ENCODE data around the gene CRYZ.
"Not testable (repeated sequence)": the region's sequence is repeated elsewhere in the genome, so short reads cannot be mapped to it uniquely, and the experiment has no call there.

Gene CRYZ

DNA sequence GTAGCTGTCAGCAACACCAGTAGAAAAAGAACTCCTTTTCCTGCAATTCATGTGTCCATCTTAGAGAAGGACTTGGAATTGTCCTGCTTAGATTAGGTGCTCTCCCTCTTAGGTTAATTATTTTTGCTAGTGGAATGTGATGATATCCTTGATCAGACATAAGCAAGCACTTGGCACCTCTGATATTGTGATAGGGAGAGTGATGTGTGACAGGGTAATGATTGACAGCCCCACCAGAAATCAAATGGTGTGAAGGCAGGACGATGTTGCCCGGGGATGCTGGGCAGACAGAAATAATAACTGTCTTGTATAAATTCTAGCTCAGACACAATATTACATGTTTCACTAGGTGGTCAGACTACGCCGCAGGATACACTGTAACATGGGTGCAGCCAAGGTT, 4.5 kb upstream of the CRYZ start:
- no peak for DNase-seq (ENCODE audit: extremely low read depth, low read depth)

DNA sequence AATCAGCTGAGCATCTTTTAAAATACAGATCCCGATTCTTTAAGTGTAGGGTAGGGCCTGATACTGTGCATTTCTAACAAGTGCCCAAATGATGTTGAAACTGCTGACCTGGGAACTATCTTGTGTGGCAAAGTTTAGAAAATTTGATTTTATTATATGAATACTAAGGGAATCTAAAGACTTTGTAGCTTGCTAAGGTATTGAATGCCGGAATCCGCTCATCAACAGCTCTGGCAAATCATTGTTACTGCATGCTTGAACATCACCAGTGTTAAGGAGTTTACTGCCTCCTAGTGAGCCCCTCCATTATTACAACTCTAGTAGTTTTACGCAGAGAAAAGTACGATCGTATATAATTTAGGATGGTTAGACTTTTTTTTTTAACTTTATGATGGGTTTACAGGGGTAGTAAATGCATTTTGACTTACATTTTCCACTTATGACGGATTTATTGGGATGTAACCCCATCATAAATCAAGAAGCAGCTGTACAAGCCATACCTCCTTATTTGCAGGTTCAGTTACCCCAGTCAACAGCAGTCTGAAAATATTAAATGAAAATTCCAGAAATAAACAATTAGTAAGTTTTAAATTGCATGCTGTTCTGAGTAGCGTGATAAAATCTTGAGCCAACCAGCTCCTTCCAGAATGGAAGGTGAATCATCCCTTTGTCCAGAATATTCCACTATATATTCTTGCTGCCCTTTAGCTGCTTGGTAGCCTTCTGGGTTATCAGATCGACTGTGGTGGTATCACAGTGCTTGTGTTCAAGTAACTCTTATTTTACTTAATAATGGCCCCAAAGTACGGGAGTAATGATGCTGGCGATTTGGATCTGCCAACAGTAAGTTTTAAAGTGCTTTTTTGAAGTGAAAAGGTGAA, 994 bp upstream of the CRYZ start:
- no peak for DNase-seq (ENCODE audit: extremely low read depth, low read depth)
- TF ChIP-seq, protein P1, sequence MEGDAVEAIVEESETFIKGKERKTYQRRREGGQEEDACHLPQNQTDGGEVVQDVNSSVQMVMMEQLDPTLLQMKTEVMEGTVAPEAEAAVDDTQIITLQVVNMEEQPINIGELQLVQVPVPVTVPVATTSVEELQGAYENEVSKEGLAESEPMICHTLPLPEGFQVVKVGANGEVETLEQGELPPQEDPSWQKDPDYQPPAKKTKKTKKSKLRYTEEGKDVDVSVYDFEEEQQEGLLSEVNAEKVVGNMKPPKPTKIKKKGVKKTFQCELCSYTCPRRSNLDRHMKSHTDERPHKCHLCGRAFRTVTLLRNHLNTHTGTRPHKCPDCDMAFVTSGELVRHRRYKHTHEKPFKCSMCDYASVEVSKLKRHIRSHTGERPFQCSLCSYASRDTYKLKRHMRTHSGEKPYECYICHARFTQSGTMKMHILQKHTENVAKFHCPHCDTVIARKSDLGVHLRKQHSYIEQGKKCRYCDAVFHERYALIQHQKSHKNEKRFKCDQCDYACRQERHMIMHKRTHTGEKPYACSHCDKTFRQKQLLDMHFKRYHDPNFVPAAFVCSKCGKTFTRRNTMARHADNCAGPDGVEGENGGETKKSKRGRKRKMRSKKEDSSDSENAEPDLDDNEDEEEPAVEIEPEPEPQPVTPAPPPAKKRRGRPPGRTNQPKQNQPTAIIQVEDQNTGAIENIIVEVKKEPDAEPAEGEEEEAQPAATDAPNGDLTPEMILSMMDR (IDR thresholded peaks at IDR 0.05; ENCODE audit: low read depth, low read length), result peak; percentile 73

More for the DNA sequence above, 4.5 kb upstream of the CRYZ start:
- TF ChIP-seq, protein P1 (IDR thresholded peaks at IDR 0.05; ENCODE audit: low read depth, low read length), result no peak

DNA sequence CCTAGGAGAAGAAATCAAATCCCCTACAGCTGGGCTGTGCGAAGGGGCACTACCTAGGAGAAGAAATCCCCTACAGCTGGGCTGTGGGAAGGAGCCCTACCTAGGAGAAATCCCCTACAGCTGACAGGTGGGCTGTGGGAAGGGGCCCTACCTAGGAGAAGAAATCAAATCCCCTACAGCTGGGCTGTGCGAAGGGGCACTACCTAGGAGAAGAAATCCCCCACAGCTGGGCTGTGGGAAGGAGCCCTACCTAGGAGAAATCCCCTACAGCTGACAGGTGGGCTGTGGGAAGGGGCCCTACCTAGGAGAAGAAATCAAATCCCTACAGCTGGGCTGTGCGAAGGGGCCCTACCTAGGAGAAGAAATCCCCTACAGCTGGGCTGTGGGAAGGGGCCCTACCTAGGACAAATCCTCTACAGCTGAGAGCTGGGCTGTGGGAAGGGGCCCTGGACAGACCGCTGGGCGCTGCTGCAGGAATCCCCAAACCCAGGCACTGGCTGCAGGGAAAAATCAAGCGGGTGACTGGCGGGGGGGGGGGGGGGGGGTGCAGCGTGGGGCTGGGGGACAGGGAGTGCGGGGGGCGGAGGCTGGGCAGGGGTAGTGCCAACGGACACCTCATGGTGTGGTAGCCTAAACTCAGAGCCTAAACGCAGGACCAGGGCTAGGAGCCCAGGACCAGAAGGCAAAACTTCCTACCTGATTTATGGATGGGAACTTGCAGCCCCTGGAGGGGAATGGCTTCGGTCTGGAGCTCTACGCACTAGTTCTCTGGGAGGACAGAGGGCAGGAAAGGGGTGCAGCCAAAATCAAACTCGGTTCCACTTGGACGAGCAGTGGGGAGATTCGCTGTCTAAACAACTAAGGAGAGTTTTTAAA, 541 bp downstream of the CRYZ start:
- DNase-seq (ENCODE audit: extremely low read depth, low read depth), result not testable (repeated sequence)

DNA sequence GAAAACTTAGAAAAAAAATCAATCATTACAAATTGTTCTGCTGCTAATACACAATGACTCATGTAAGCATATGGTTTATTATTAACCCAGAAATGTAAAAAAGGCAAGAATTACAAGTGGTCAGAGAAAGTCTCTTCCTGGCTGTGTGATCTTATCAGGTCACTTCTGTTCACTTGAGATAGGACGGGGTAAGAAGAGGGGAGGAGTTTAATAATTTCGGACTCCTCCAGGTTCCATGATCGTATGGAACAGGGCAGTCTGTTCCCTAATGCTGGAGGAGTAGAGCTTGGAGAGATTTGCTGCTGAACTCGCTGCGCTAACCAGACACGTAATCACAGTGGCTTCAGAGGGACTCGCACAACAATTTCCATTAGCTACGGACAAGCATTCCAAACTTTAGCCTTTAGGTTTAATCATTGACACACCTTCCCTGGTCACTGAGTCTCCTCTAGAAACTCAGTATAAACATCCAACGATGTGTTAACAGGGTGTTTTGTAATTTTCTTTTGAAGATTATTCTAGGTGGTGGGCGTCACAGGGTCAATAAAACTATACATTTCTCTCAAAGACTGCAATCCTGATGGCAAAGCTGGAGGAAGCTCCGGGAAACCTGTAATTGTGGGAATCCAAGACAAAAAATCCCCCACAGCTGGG, 1.3 kb downstream of the CRYZ start:
- DNase-seq (ENCODE audit: extremely low read depth, low read depth), result no peak
- TF ChIP-seq, protein P1 (IDR thresholded peaks at IDR 0.05; ENCODE audit: low read depth, low read length), result no peak

DNA sequence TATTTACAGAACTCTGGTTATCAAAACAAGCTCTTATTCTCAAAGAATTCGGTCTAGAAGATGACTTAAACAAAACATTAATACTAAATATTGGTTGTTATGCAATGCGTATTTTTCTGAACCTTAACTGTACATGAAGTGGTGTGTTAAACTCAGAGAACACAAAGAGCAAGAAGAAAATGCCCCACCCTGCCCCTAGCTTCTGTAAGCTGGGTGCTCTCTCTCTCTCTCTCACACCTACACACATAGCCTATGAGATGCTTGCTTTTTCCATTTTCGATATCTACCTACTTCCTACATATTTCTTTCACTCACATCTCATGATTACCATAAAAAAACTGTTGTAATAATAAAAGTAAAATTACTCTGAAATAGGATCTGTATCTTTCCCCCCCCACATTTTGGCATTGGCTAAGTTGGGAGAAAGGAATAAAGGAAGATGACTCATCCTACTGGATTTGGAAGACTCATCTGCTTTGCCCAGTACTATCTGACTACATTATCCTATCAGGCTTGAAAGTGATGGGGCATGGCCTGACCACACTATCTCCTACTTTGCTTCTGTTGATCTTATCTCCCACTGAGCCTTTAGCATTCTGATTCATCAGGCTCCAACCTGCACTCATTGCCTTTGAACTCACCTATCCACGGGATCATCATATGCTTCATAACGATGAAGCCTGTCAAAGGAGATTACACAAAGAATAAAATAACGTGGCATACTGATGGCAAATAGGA, 2.9 kb downstream of the CRYZ start:
- TF ChIP-seq, protein P1 (IDR thresholded peaks at IDR 0.05; ENCODE audit: low read depth, low read length), result no peak
- no peak for DNase-seq (ENCODE audit: extremely low read depth, low read depth)

DNA sequence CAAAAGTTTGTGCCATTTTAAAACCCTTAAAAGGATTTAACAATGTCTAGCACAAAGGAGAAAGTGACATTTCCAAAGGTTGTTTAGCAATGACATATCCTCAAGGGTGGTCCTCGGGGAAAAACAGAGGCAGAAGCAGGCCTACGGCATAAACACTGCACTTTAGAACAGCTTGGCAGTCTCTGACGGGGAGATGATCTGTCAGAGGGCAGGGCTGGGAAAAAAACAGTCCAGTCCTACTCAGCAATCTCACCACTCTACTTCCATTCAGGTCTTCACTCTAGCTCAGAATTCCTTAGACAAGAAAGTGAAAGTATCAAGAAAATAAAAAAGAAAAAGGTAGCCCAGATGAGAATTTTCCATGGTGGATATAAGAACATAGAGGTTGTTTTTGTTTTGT, 4.1 kb downstream of the CRYZ start:
- no peak for DNase-seq (ENCODE audit: extremely low read depth, low read depth)
- TF ChIP-seq, protein P1 (IDR thresholded peaks at IDR 0.05; ENCODE audit: low read depth, low read length), result no peak

DNA sequence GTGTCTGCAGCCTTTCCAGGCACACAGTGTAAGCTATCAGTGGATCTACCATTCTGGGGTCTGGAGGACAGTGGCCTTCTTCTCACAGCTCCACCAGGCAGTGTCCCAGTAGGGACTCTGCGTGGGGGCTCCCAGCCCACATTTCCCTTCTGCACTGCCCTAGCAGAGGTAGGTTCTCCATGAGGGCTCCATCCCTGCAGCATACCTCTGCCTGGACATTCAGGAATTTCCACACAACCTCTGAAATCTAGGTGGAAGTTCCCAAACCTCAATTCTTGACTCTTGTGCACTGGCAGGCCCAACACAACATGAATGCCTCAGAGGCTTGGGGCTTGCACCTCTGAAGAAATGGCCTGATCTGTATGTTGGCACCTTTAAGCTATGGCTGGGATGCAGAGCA, 6.8 kb downstream of the CRYZ start:
- no peak for DNase-seq (ENCODE audit: extremely low read depth, low read depth)

More for the DNA sequence above, 6.8 kb downstream of the CRYZ start:
- TF ChIP-seq, protein P1 (IDR thresholded peaks at IDR 0.05; ENCODE audit: low read depth, low read length), result no peak
